ENCODE results near the gene CEBPB. TPM values are rescaled to one million over a fixed set of nuclear protein-coding genes. Genes with fewer than 3 reads are reported as not detected.

Gene CEBPB
- total RNA-seq, 2 donors from 2014 or later = 47.7 to 104 TPM

GRCh38 chr20:50224052-50224451, 33.4 kb downstream of the CEBPB start:
- intact Hi-C loops (cut with DNase I) = no loop called here
- Histone ChIP-seq H3K4me3 (no peak overlapping the region), H3K27ac (peak overlapping the region in 3 of 4 donors; percentile 59 to 69 (median 68)), H3K4me1 (peaks cover 3% of the 10 kb centered on the region), H3K27me3 (no peaks in the 10 kb centered on the region), H3K9me3 (no peaks in the 10 kb centered on the region), H3K36me3 (replicated peaks in 1 of 2; ENCODE audit: insufficient read depth in 1 of 2, low read depth in 2 of 2) (no peaks in the 10 kb centered on the region)
- ATAC-seq (no peak), DNase-seq (no peak)
- WGBS, 2 donors = 73% methylated on average over 1 of the region's 1 CpG
- TF ChIP-seq POLR2A (IDR thresholded peaks at IDR 0.05) = no peak
- TF ChIP-seq CTCF (IDR thresholded peaks at IDR 0.05) = no peak

- peak overlapping the region in 3 of 4 donors; percentile 59 to 69 (median 68) for H3K27ac ChIP-seq
- intact Hi-C loops (cut with DNase I) = no loop called here
- 61 to 69% methylated on average over 10 of the region's 10 CpGs for WGBS, 2 donors
These were observed 34.1 kb downstream of the CEBPB start for GRCh38 chr20:50224531-50225255.

GRCh38 chr20:50226093-50226974, 35.7 kb downstream of the CEBPB start:
- intact Hi-C loops (cut with DNase I) = no loop called here
- no peak for TF ChIP-seq CTCF (IDR thresholded peaks at IDR 0.05)
- TF ChIP-seq POLR2A (IDR thresholded peaks at IDR 0.05) = no peak
- Histone ChIP-seq H3K4me1 (peaks cover 3% of the 10 kb centered on the region), H3K27ac (no peak overlapping the region), H3K27me3 (no peaks in the 10 kb centered on the region), H3K9me3 (no peaks in the 10 kb centered on the region), H3K4me3 (no peak overlapping the region), H3K36me3 (replicated peaks in 1 of 2; ENCODE audit: insufficient read depth in 1 of 2, low read depth in 2 of 2) (no peaks in the 10 kb centered on the region)
- DNase-seq (peak in 1 of 4 donors; percentile 56), ATAC-seq (no peak)
- 64 to 71% methylated on average over 13 of the region's 13 CpGs for WGBS, 2 donors

More at GRCh38 chr20:50224531-50225255, 34.1 kb downstream of the CEBPB start:
- Histone ChIP-seq H3K9me3 (no peaks in the 10 kb centered on the region), H3K36me3 (replicated peaks in 1 of 2; ENCODE audit: insufficient read depth in 1 of 2, low read depth in 2 of 2) (no peaks in the 10 kb centered on the region), H3K4me3 (no peak overlapping the region), H3K4me1 (peaks cover 3% of the 10 kb centered on the region), H3K27me3 (no peaks in the 10 kb centered on the region)
- peak; percentile 28 to 68 (median 53) for DNase-seq
- TF ChIP-seq POLR2A (IDR thresholded peaks at IDR 0.05) (no peak), CTCF (IDR thresholded peaks at IDR 0.05) (peak in 1 of 7 experiments; percentile 10)
- peak; percentile 63 for ATAC-seq

- H3K9me3 ChIP-seq = no peaks in the 10 kb centered on the region
- ATAC-seq = no peak
- DNase-seq = no peak
- no peak overlapping the region for H3K27ac ChIP-seq
- TF ChIP-seq CTCF (IDR thresholded peaks at IDR 0.05) = no peak
- TF ChIP-seq POLR2A (IDR thresholded peaks at IDR 0.05) = no peak
- H3K4me1 ChIP-seq = peaks cover 3% of the 10 kb centered on the region
- H3K4me3 ChIP-seq = no peak overlapping the region
- intact Hi-C loops (cut with DNase I) = no loop called here
- no peaks in the 10 kb centered on the region for H3K36me3 ChIP-seq (replicated peaks in 1 of 2; ENCODE audit: insufficient read depth in 1 of 2, low read depth in 2 of 2)
- 92 to 94% methylated on average over 3 of the region's 3 CpGs for WGBS, 2 donors
- H3K27me3 ChIP-seq = no peaks in the 10 kb centered on the region
These were observed 36.9 kb downstream of the CEBPB start for GRCh38 chr20:50227506-50227905.

Data from body of pancreas (tissue), 4 donors.